Heart right ventricle (tissue), 16 donors: ENCODE results near the gene TRIM62. TPM values are rescaled to one million over a fixed set of nuclear protein-coding genes. Genes with fewer than 3 reads are reported as not detected.

Source experiments
- ATAC-seq, 8 donors: fragments of 200-7000 bp; cut with Tn5 transposase; one replicate each; pipeline ENCODE4 v1.9.1; 2020; ENCODE audit warnings: mild to moderate bottlenecking in 8 of 8, moderate library complexity in 8 of 8, moderate number of reproducible peaks in 1 of 8
- DNase-seq, 2 donors: peaks; one replicate each; pipeline ENCODE4 v3.0.0-alpha.2; 2020
- H3K27ac ChIP-seq, 10 donors: fragments of 200-600 bp; sonication (generic) in 2 of 10; one replicate each; pipeline versions ENCODE4 v1.5.0 to v1.8.0; 2020 to 2022; ENCODE audit warnings: mild to moderate bottlenecking in 3 of 10
- H3K27me3 ChIP-seq, 7 donors: fragments of 200-600 bp; one replicate each; pipeline ENCODE4 v1.8.0; 2021 to 2022; ENCODE audit warnings: mild to moderate bottlenecking in 2 of 7
- H3K36me3 ChIP-seq, 9 donors: fragments of 200-600 bp; sonication (generic) in 1 of 9; one replicate each; pipeline versions ENCODE4 v1.5.0 to v1.8.0; 2020 to 2022; ENCODE audit warnings: mild to moderate bottlenecking in 2 of 9
- H3K4me1 ChIP-seq, 9 donors: fragments of 200-600 bp; sonication (generic) in 1 of 9; one replicate each; pipeline versions ENCODE4 v1.5.0 to v1.8.0; 2020 to 2022; ENCODE audit warnings: mild to moderate bottlenecking in 4 of 9
- H3K4me3 ChIP-seq, 10 donors: fragments of 200-600 bp; sonication (generic) in 2 of 10; one replicate each; pipeline versions ENCODE4 v1.5.0 to v1.8.0; 2020 to 2022; ENCODE audit warnings: mild to moderate bottlenecking in 7 of 10, moderate library complexity in 2 of 10
- H3K9me3 ChIP-seq, 11 donors: fragments of 200-600 bp in 10 of 11; sonication (generic) in 2 of 11; one replicate each; pipeline versions ENCODE4 v1.5.0 to v1.8.0; 2013 to 2022; ENCODE audit warnings: mild to moderate bottlenecking in 2 of 11, control low read depth in 1 of 11, moderate library complexity in 1 of 11
- WGBS, 2 donors: extraction: QIAGEN DNeasy Blood & Tissue Kit; methylation state at CpG; one replicate each; pipeline ENCODE4 v1.1.7; 2013; ENCODE audit warnings: inconsistent platforms in 1 of 2; 5-methylcytosine and 5-hydroxymethylcytosine counted together
- intact Hi-C, 10 donors: fragments of 100-400 bp; cut with DNase I; formaldehyde crosslinking; loops; one replicate each; pipeline versions ENCODE4 v1.11.1 to v1.14.2; 2022
- polyA plus RNA-seq, 2 donors: library from polyadenylated mRNA; stranded (reverse); fragments of 200-250 nt; gene quantifications; one replicate each; pipeline ENCODE4 v1.2.3, GENCODE V29; 2013
- total RNA-seq, 10 donors: library from RNA; stranded (reverse); fragmentation: NEBNext Ultra II Directional in 3 of 10; extraction: Animal tissue kit (Norgen Biotek cat#: 25700) in 3 of 10; gene quantifications; one replicate each; pipeline versions ENCODE4 v1.2.1 to v1.2.4, GENCODE V29; 2021 to 2023
- TF ChIP-seq, protein P1 (sequence below), 9 donors: fragments of 200-600 bp; sonication (generic) in 2 of 9; IDR thresholded peaks; one replicate each; pipeline versions ENCODE4 v1.5.0 to v1.8.0; 2021 to 2022; ENCODE audit warnings: antibody characterized with exemption in 9 of 9, mild to moderate bottlenecking in 5 of 9, moderate library complexity in 1 of 9
- donor health status: Arrhythmogenic right ventricular cardiomyopathy.
- donor health status: ischemic (EF 13 %, LVEDD 7.1; RV severe dilation, severe dysfunction).
- donor health status: healthy with polysubstance abuse.
- donor health status: DM: no; HTN: yes; CAD: no.
- donor health status: DM: no; HTN: no; CAD: no.
- donor health status: ischemic (EF 25% LVEDD 6.9; RV normal size, moderate dysfunction).
- donor health status: ischemic (EF 25% LVEDD 5.7; RV mildly dilated, moderate dysfunction).
- donor health status: healthy.
- donor health status: DM: yes; HTN: yes; CAD: no.
- donor health status: Ischemic cardiomyopathy.
- donor health status: ischemic (EF 35%, LVEDD 5.7; RV mildly dilated, moderate dysfunction).
- donor health status: nonischemic (EF 11% LVEDD 7.7; RV severe dilation, severe dysfunction).
- donor health status: DM: yes; HTN: yes; CAD: no.
- donor health status: PGD.
- donor health status: ischemic (EF 29% LVEDD 5.4; RV normal size, mild dysfunction).
- donor health status: nonischemic (EF 23%, LVEDD 6.1; RV moderate dilation, normal function).

Gene TRIM62
- total and polyA plus RNA-seq, 12 donors: 2.0 to 3.7 (median 2.6) TPM

DNA sequence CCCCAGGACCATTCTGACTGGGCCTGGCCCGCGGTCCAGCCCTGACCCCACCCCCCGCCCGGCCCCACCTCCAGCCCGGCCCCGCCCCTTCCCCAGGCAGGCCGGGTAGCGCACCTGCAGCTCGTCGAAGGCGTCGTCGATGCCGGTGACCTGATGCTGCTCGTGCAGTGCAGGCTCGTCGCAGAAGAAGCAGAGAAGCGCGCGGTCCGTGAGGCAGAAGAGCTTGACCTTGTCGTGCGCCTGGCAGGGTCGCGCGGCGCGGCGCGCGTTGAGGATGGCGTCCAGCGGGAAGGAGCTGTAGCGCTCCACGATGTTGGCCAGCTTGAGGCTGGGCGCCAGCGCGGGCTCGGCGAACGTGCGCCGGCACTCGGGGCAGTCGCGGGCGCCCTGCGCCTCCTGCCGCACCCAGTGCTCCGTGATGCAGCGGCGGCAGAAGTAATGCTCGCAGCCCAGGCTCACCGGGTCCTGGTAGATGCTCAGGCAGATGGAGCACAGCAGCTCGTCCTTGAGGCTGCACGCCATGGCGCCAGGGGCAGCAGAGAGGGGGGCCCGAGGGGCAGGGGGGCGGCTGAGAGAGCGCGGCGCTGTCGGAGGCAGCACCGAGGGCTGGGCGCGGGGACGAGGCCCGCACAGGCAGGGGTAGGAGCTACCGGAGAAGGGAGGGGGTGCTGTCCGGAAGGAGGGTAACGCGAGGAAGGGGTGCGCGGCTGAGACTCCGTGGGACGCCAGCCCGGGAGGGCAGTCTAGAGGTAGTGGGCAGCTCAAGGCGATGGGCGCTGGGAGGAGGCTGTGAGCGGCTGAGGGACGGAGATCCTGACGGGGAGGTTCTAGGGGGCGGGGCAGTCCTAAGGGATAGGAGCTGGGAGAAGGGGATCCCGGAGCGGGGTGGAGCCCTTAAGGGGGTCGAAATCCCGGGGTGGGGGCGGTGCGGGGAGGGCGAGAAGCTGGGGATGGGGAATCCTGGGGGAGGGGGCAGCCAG, 642 bp downstream of the TRIM62 start:
- peak; percentile 40 to 96 (median 91) for ATAC-seq
- Histone ChIP-seq H3K4me1 (peaks cover 3 to 31% (median 16%) of the 10 kb centered on the region in 9 donors), H3K27me3 (peaks cover 0 to 9% (median 0%) of the 10 kb centered on the region in 7 donors), H3K9me3 (no peaks in the 10 kb centered on the region), H3K4me3 (peak overlapping the region; percentile 75 to 95 (median 90)), H3K27ac (peak overlapping the region in 9 of 10 donors; percentile 62 to 86 (median 79)), H3K36me3 (peaks cover 0 to 10% (median 0%) of the 10 kb centered on the region in 9 donors)
- DNase-seq: peak; percentile 51 to 60
- TF ChIP-seq, protein P1, sequence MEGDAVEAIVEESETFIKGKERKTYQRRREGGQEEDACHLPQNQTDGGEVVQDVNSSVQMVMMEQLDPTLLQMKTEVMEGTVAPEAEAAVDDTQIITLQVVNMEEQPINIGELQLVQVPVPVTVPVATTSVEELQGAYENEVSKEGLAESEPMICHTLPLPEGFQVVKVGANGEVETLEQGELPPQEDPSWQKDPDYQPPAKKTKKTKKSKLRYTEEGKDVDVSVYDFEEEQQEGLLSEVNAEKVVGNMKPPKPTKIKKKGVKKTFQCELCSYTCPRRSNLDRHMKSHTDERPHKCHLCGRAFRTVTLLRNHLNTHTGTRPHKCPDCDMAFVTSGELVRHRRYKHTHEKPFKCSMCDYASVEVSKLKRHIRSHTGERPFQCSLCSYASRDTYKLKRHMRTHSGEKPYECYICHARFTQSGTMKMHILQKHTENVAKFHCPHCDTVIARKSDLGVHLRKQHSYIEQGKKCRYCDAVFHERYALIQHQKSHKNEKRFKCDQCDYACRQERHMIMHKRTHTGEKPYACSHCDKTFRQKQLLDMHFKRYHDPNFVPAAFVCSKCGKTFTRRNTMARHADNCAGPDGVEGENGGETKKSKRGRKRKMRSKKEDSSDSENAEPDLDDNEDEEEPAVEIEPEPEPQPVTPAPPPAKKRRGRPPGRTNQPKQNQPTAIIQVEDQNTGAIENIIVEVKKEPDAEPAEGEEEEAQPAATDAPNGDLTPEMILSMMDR (IDR thresholded peaks at IDR 0.05): no peak
- intact Hi-C loops: loop anchor here in 2 of 10 donors (5.0 kb wide), 2 partner anchors 46 to 54 kb away; no protein-coding TSS in a partner anchor
- 0 to 1% methylated on average over 90 of the region's 90 CpGs for WGBS, 2 donors

DNA sequence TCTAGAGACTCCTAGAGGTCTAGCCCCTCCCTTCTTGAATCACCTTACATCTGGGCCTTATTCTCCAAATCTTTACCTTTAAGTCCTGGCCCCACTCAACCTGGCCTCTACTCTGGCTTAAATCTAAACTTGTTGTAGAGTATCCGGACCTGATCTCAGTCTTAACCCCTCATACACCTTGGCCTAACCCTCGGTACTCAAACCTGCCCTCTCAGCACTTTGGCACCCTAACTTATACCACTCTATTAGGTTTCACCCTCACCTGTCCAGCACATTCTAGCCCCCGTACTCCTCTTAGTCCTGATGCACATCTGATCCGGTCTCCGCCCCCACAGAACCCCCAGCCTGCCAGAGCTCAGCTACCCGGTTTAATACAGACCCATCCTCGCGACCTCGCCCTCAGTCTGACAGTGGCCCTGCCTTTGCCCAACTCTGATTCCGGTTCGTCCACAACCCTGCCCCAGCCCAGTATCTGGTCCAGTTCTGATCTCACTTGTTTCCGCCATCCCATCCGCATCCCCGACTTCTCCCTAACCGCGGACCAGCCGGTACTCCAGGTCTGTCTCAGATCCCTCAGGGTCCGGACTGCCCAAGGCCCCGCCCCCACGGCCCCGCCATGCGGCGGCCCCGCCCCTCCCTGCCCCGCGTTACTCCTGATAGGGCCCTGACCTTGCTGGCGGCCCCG, 1.5 kb downstream of the TRIM62 start:
- peak; percentile 91 to 94 for DNase-seq
- peak in 2 of 8 donors; percentile 90 for ATAC-seq
- peaks cover 0 to 18% (median 0%) of the 10 kb centered on the region in 9 donors for H3K36me3 ChIP-seq
- no peaks in the 10 kb centered on the region for H3K9me3 ChIP-seq
- peak overlapping the region in 4 of 10 donors; percentile 12 to 81 (median 38) for H3K27ac ChIP-seq
- 13% methylated on average over 28 of the region's 28 CpGs for WGBS, 2 donors
- H3K27me3 ChIP-seq: peaks cover 0 to 9% (median 0%) of the 10 kb centered on the region in 7 donors
- TF ChIP-seq, protein P1 (IDR thresholded peaks at IDR 0.05): no peak
- H3K4me1 ChIP-seq: peaks cover 3 to 36% (median 16%) of the 10 kb centered on the region in 9 donors
- peak overlapping the region in 9 of 10 donors; percentile 75 to 95 (median 89) for H3K4me3 ChIP-seq
- intact Hi-C loops: loop anchor here in 2 of 10 donors (5.0 kb wide), 2 partner anchors 47 to 53 kb away; no protein-coding TSS in a partner anchor

DNA sequence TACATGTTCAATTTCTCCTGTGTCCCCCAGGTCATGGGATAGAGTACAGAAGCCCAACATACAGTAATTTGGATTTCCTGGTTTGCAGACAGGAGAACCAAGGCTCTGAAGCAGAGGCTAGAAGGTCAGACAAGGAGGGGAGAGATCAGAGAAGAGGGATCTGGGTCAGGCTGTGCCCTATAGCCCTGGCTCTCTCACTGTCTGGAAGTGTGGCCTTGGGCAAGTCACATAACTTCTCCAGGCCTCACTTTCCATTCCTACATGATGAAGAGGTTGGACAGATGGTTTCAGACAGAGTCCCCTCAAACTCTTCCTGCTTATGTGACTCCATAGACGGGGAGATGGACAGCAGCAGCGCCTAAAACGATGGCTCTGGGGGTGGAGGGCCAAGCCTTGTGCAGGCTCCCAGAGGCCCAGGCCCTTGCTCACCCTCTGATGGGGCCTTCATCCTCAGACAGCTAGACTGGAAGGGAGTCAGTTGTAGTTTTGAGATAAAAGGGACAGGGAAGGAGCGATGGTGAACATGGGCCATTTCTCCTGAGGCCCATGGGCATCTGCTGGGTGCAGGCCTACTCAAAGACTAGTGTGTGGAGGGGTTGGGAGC, 2.9 kb downstream of the TRIM62 start:
- Histone ChIP-seq H3K4me3 (no peak overlapping the region), H3K4me1 (peaks cover 3 to 36% (median 16%) of the 10 kb centered on the region in 9 donors), H3K27ac (no peak overlapping the region), H3K9me3 (no peaks in the 10 kb centered on the region), H3K27me3 (no peaks in the 10 kb centered on the region), H3K36me3 (peaks cover 0 to 25% (median 0%) of the 10 kb centered on the region in 9 donors)
- intact Hi-C loops: loop anchor here in 1 of 10 donors (5.0 kb wide), 1 partner anchor 37 kb away; no protein-coding TSS in a partner anchor
- ATAC-seq (no peak), DNase-seq (no peak)
- 92 to 95% methylated on average over 4 of the region's 4 CpGs for WGBS, 2 donors
- TF ChIP-seq, protein P1 (IDR thresholded peaks at IDR 0.05): no peak
